WI38 (cell line): ENCODE measurements around the gene RYR3.
"Not testable (repeated sequence)": the region's sequence is repeated elsewhere in the genome, so short reads cannot be mapped to it uniquely, and the experiment has no call there.

Experiments used
- H3K4me3 ChIP-seq: 2 replicates; pipeline ENCODE4 v1.5.1; 2011; ENCODE audit warnings: low read depth, mild to moderate bottlenecking, control low read depth, low read length
- TF ChIP-seq, protein P1 (sequence below): IDR thresholded peaks from 2 replicates; pipeline ENCODE4 v1.5.1; 2012; ENCODE audit warnings: low read depth, mild to moderate bottlenecking, control low read depth, low read length

The RYR3 gene

DNA sequence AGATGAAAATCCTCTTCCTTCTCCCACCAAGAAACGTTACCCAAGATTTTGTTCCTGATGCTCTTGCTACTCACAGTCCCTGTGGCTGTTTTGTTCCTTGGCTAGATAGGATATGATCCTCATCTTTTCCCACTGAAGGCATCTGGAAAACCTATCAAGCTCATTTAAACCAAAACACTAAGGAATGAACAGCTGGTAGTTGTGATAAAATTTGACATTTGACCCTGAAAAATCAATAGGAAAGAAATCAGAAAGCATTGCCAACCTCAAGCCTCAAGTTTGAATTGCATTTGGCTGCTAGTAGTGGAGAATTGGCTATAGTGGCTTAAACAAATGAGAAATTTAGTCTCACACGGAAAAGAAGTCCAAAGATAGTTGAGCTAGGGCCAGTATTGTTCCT, 486.9 kb downstream of the RYR3 start:
- TF ChIP-seq, protein P1, sequence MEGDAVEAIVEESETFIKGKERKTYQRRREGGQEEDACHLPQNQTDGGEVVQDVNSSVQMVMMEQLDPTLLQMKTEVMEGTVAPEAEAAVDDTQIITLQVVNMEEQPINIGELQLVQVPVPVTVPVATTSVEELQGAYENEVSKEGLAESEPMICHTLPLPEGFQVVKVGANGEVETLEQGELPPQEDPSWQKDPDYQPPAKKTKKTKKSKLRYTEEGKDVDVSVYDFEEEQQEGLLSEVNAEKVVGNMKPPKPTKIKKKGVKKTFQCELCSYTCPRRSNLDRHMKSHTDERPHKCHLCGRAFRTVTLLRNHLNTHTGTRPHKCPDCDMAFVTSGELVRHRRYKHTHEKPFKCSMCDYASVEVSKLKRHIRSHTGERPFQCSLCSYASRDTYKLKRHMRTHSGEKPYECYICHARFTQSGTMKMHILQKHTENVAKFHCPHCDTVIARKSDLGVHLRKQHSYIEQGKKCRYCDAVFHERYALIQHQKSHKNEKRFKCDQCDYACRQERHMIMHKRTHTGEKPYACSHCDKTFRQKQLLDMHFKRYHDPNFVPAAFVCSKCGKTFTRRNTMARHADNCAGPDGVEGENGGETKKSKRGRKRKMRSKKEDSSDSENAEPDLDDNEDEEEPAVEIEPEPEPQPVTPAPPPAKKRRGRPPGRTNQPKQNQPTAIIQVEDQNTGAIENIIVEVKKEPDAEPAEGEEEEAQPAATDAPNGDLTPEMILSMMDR: no peak
- H3K4me3 ChIP-seq: no peak overlapping the region

DNA sequence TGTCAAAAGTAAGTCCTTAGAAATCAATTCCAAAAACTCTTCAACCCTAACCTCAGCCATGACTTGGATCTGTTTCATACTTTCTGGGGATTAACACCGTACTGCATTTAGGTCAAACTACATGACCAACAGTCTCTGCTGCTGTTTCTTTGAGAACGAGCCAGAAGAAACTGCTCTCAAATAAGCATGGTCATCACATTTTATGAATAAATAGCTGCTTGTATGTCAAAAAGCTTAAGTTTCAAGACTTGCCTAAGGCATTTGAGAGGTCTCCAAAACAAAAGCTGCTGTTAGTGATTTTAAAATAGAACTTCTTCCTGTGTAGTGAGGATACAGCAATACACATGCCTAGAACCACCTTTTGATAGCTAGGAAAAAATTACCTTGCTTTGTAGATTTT, 491.2 kb downstream of the RYR3 start:
- TF ChIP-seq, protein P1: no peak
- H3K4me3 ChIP-seq: no peak overlapping the region

DNA sequence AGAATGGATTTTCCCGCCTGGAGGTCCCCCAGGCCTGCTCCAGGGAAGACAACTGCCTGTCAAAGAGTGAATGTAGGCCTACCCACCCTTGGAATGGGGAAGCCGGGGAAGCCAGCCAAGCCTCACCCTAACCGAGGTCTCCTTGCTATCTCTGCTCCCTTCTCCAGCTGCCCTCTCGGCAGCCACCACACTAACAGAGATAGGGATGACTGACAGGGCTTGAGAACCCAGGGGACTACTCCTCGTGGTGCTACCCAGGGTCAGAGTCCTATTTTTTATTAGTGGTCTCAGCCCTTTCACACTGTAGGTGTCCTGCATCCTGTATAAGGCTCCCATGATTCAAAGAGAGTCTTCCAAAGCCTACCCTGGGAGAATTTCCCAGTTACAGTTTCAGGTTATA, 496.9 kb downstream of the RYR3 start:
- TF ChIP-seq, protein P1: no peak
- H3K4me3 ChIP-seq: no peak overlapping the region

- TF ChIP-seq, protein P1: no peak
- H3K4me3 ChIP-seq: no peak overlapping the region
Observed at GRCh38 chr15:33808720-33809457, 498.1 kb downstream of the RYR3 start.

DNA sequence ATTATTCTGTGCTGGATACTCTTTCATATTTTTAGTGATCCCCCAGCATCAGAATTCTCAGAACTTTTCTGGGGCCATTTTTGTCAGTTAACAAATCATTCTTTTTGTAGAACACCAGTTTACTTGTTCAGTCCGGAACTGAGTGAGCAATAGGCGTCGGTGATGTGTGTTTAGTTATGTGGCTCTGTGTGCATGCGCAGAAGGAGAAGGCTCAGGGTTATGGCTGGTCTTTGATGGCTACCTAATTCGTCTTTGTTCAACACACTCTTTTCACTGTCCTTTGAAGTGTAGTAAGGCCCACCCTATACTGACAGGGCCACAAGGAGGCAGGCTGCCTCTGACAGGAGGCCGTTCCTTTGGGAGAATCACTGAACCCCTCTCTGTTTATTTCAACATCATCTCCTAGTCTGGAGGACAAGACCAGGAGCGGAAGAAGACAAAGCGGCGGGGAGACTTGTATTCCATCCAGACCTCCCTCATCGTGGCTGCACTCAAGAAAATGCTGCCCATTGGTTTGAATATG, 499.4 kb downstream of the RYR3 start:
- TF ChIP-seq, protein P1: no peak
- H3K4me3 ChIP-seq: no peak overlapping the region

DNA sequence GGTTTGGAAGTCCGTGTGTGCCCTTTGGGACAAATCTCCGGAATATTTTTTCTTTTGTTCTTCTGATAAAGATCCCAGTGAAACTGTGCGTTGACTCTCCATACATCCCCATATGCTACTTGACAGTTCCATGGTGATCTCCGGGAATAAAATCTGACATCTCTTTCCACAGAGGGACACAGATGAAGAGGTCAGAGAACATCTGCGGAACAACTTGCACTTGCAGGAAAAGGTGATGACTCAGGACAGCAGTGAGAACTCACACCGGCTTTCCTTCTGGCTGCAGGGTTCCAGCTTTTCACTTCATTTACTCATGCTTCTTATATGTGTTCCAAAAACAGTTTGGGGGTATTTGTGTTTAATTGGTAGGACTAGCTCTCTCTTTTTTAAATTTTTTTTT, 500.0 kb downstream of the RYR3 start:
- TF ChIP-seq, protein P1: no peak

GRCh38 chr15:33813891-33814290, 503.1 kb downstream of the RYR3 start:
- TF ChIP-seq, protein P1: no peak
- H3K4me3 ChIP-seq: no peak overlapping the region

More for the DNA sequence above, 500.0 kb downstream of the RYR3 start:
- H3K4me3 ChIP-seq: no peak overlapping the region

- not testable (repeated sequence) for H3K4me3 ChIP-seq
Observed at GRCh38 chr15:33819499-33819898, 508.7 kb downstream of the RYR3 start.
